Measurements from ENCODE around the gene TBC1D5. TPM values are rescaled to one million over a fixed set of nuclear protein-coding genes. Genes with fewer than 3 reads are reported as not detected.

Gene TBC1D5
- total and polyA plus RNA-seq, 12 donors, result 6.7 to 35.6 (median 30.5) TPM

- no peak for DNase-seq
- Histone ChIP-seq H3K27ac (no peak overlapping the region), H3K9me3 (no peaks in the 10 kb centered on the region), H3K4me1 (peaks cover 0 to 5% (median 0%) of the 10 kb centered on the region in 9 donors), H3K36me3 (no peaks in the 10 kb centered on the region), H3K4me3 (no peak overlapping the region), H3K27me3 (no peaks in the 10 kb centered on the region)
- no peak for ATAC-seq
- intact Hi-C loops (cut with DNase I), result no loop called here
- no peak for TF ChIP-seq CTCF (IDR thresholded peaks at IDR 0.05)
These were observed 400.3 kb downstream of the TBC1D5 start for GRCh38 chr3:17342119-17342518.

- TF ChIP-seq CTCF (IDR thresholded peaks at IDR 0.05), result no peak
- Histone ChIP-seq H3K27me3 (no peaks in the 10 kb centered on the region), H3K36me3 (no peaks in the 10 kb centered on the region), H3K4me3 (no peak overlapping the region), H3K9me3 (no peaks in the 10 kb centered on the region), H3K27ac (no peak overlapping the region), H3K4me1 (peaks cover 4 to 16% (median 10%) of the 10 kb centered on the region in 9 donors)
- no peak for DNase-seq
- ATAC-seq, result no peak
- intact Hi-C loops (cut with DNase I), result no loop called here
- WGBS, 2 donors, result 88 to 90% methylated on average over 2 of the region's 2 CpGs
These were observed 401.7 kb downstream of the TBC1D5 start for GRCh38 chr3:17340693-17341092.

- Histone ChIP-seq H3K27me3 (no peaks in the 10 kb centered on the region), H3K4me1 (peaks cover 4 to 18% (median 13%) of the 10 kb centered on the region in 9 donors)
- WGBS, 2 donors, result 92 to 98% methylated on average over 1 of the region's 1 CpG
These were observed 402.2 kb downstream of the TBC1D5 start for GRCh38 chr3:17340261-17340660.

GRCh38 chr3:17339132-17339575 is 403.3 kb downstream of the TBC1D5 start:
- peaks cover 4 to 18% (median 13%) of the 10 kb centered on the region in 9 donors for H3K4me1 ChIP-seq
- H3K27ac ChIP-seq, result no peak overlapping the region
- H3K4me3 ChIP-seq, result no peak overlapping the region
- 44 to 49% methylated on average over 6 of the region's 6 CpGs for WGBS, 2 donors
- no peaks in the 10 kb centered on the region for H3K27me3 ChIP-seq
- no peak for TF ChIP-seq CTCF (IDR thresholded peaks at IDR 0.05)
- intact Hi-C loops (cut with DNase I), result no loop called here
- H3K36me3 ChIP-seq, result no peaks in the 10 kb centered on the region
- peak in 1 of 8 donors; percentile 50 for ATAC-seq
- DNase-seq, result no peak
- no peaks in the 10 kb centered on the region for H3K9me3 ChIP-seq

More at GRCh38 chr3:17340261-17340660, 402.2 kb downstream of the TBC1D5 start:
- H3K9me3 ChIP-seq, result no peaks in the 10 kb centered on the region
- no peak for DNase-seq
- intact Hi-C loops (cut with DNase I), result no loop called here
- ATAC-seq, result no peak
- no peaks in the 10 kb centered on the region for H3K36me3 ChIP-seq
- H3K27ac ChIP-seq, result no peak overlapping the region
- no peak overlapping the region for H3K4me3 ChIP-seq
- TF ChIP-seq CTCF (IDR thresholded peaks at IDR 0.05), result no peak
